IMR-90 (cell line): Measurements from ENCODE around the gene OPALIN. TPM values are rescaled to one million over a fixed set of nuclear protein-coding genes. Genes with fewer than 3 reads are reported as not detected.

Experiments
- ATAC-seq: fragments of 200-7000 bp; cut with Tn5 transposase; 2 replicates; pipeline ENCODE4 v1.9.1; 2020; ENCODE audit warnings: low read depth, mild to moderate bottlenecking, moderate library complexity
- BruUV-seq: library from RNA; stranded (reverse); fragments of 400-500 nt; replicated peaks from 2 replicates; lab custom pipeline; 2021; lab: Mats Ljungman, UMichigan
- CTCF ChIA-PET: fragments of 300-600 bp; formaldehyde crosslinking; extraction: SDS; loops from one replicate; lab custom pipeline; 2021; ENCODE audit warnings: antibody characterized with exemption; lab: Yijun Ruan, JAX
- POLR2A ChIA-PET: fragments of 300-600 bp; sonication (Branson Sonifier 250); formaldehyde crosslinking; loops from one replicate; lab custom pipeline; 2022; ENCODE audit warnings: antibody characterized with exemption; ENCODE audit not compliant: unreplicated experiment; lab: Charles Lee
- DNase-seq: peaks from one replicate; pipeline ENCODE4 v3.0.0; 2013
- H2AFZ ChIP-seq: replicated peaks from 2 replicates; pipeline ENCODE3; 2013; ENCODE audit warnings: low read length, mild to moderate bottlenecking; ENCODE audit not compliant: poor library complexity
- H2AK5ac ChIP-seq: 2 replicates; pipeline ENCODE4 v1.6.1; 2013; ENCODE audit warnings: low read depth, low read length, inconsistent platforms
- H2AK9ac ChIP-seq: replicated peaks from 2 replicates; pipeline ENCODE3; 2013; ENCODE audit warnings: mild to moderate bottlenecking, low read depth, low read length, moderate library complexity; ENCODE audit not compliant: poor library complexity
- H2BK120ac ChIP-seq: 2 replicates; pipeline ENCODE4 v1.6.1; 2013; ENCODE audit warnings: low read depth, low read length, inconsistent platforms
- H2BK15ac ChIP-seq: 3 replicates; pipeline ENCODE4 v1.6.1; 2013; ENCODE audit warnings: low read depth, low read length, inconsistent platforms
- H2BK20ac ChIP-seq: 2 replicates; pipeline ENCODE4 v1.6.1; 2013; ENCODE audit warnings: low read depth, mild to moderate bottlenecking, inconsistent platforms, low read length, moderate library complexity
- H2BK5ac ChIP-seq: 2 replicates; pipeline ENCODE4 v1.6.1; 2013; ENCODE audit warnings: mild to moderate bottlenecking, low read depth, low read length, inconsistent platforms; ENCODE audit not compliant: poor library complexity, severe bottlenecking
- H3K14ac ChIP-seq: replicated peaks from 2 replicates; pipeline ENCODE4 v1.6.1; 2013; ENCODE audit warnings: low read depth, low read length, inconsistent platforms
- H3K18ac ChIP-seq: 2 replicates; pipeline ENCODE4 v1.6.1; 2013; ENCODE audit warnings: low read depth, low read length, control low read depth
- H3K23ac ChIP-seq: 2 replicates; pipeline ENCODE4 v1.6.1; 2013; ENCODE audit warnings: low read depth, low read length, inconsistent platforms
- H3K27ac ChIP-seq: 2 replicates; pipeline ENCODE4 v1.5.1; 2013; ENCODE audit warnings: mild to moderate bottlenecking, control low read depth, low read length; ENCODE audit not compliant: insufficient read depth
- H3K27me3 ChIP-seq: 2 replicates; pipeline ENCODE4 v1.6.1; 2013; ENCODE audit warnings: low read length; ENCODE audit not compliant: control insufficient read depth, insufficient read depth
- H3K36me3 ChIP-seq: 2 replicates; pipeline ENCODE4 v1.6.1; 2013; ENCODE audit warnings: low read length, mixed read lengths; ENCODE audit not compliant: control insufficient read depth, insufficient read depth
- H3K4ac ChIP-seq: 2 replicates; pipeline ENCODE4 v1.6.1; 2013; ENCODE audit warnings: low read depth, low read length, inconsistent platforms
- H3K4me1 ChIP-seq: 2 replicates; pipeline ENCODE4 v1.6.1; 2013; ENCODE audit warnings: low read length, mixed read lengths; ENCODE audit not compliant: control insufficient read depth, insufficient read depth
- H3K4me2 ChIP-seq: 2 replicates; pipeline ENCODE4 v1.6.1; 2013; ENCODE audit warnings: low read depth, mild to moderate bottlenecking, control low read depth, low read length, moderate library complexity
- H3K4me3 ChIP-seq: 2 replicates; pipeline ENCODE4 v1.5.1; 2013; ENCODE audit warnings: low read depth, mild to moderate bottlenecking, control low read depth, low read length, moderate library complexity; ENCODE audit not compliant: insufficient read depth
- H3K56ac ChIP-seq: 2 replicates; pipeline ENCODE4 v1.6.1; 2013; ENCODE audit warnings: low read length, inconsistent platforms; ENCODE audit not compliant: insufficient read depth; ENCODE audit errors: extremely low read depth
- H3K79me1 ChIP-seq, 2 experiments: 2 replicates each; pipeline ENCODE4 v1.6.1; 2013; ENCODE audit warnings: low read length in 2 of 2, inconsistent platforms in 1 of 2, low read depth in 1 of 2
- H3K9ac ChIP-seq: 2 replicates; pipeline ENCODE4 v1.6.1; 2013; ENCODE audit warnings: low read depth, low read length, control low read depth
- H3K9me1 ChIP-seq: 2 replicates; pipeline ENCODE4 v1.6.1; 2013; ENCODE audit warnings: low read length, inconsistent platforms; ENCODE audit not compliant: insufficient read depth
- H3K9me3 ChIP-seq: 2 replicates; pipeline ENCODE4 v1.6.1; 2013; ENCODE audit warnings: low read length; ENCODE audit not compliant: control insufficient read depth, insufficient read depth
- H4K20me1 ChIP-seq: 2 replicates; pipeline ENCODE4 v1.6.1; 2013; ENCODE audit warnings: low read length, inconsistent platforms; ENCODE audit not compliant: insufficient read depth
- H4K5ac ChIP-seq: 2 replicates; pipeline ENCODE4 v1.6.1; 2013; ENCODE audit warnings: mild to moderate bottlenecking, low read depth, low read length, control low read depth
- H4K8ac ChIP-seq, 2 experiments: 2 replicates each; pipeline ENCODE4 v1.6.1; 2013; ENCODE audit warnings: low read depth in 2 of 2, low read length in 2 of 2, control low read depth in 1 of 2, inconsistent platforms in 1 of 2
- H4K91ac ChIP-seq: 2 replicates; pipeline ENCODE4 v1.6.1; 2013; ENCODE audit warnings: low read depth, low read length, inconsistent platforms; ENCODE audit not compliant: insufficient read depth
- BHLHE40 ChIP-seq: fragments of 150-350 bp; IDR thresholded peaks from 2 replicates; pipeline ENCODE4 v1.6.1; 2016; ENCODE audit warnings: mild to moderate bottlenecking, low read depth, low read length
- CEBPB ChIP-seq: IDR thresholded peaks from 2 replicates; pipeline ENCODE4 v1.6.1; 2012; ENCODE audit warnings: low read depth, low read length, improper control_type of control experiment
- CHD1 ChIP-seq: IDR thresholded peaks from 2 replicates; pipeline ENCODE4 v1.6.1; 2012; ENCODE audit warnings: low read depth, low read length, improper control_type of control experiment
- FOS ChIP-seq: fragments of 150-350 bp; IDR thresholded peaks from 2 replicates; pipeline ENCODE4 v1.6.1; 2016; ENCODE audit warnings: low read depth, low read length
- MAFK ChIP-seq: IDR thresholded peaks from 2 replicates; pipeline ENCODE4 v1.6.1; 2012; ENCODE audit warnings: low read depth, low read length, improper control_type of control experiment
- MAZ ChIP-seq: IDR thresholded peaks from 2 replicates; pipeline ENCODE4 v1.6.1; 2012; ENCODE audit warnings: low read depth, mild to moderate bottlenecking, low read length, improper control_type of control experiment, moderate library complexity, borderline replicate concordance
- MXI1 ChIP-seq: IDR thresholded peaks from 2 replicates; pipeline ENCODE4 v1.6.1; 2012; ENCODE audit warnings: low read depth, mild to moderate bottlenecking, low read length, moderate library complexity, borderline replicate concordance
- NFE2L2 ChIP-seq: fragments of 150-350 bp; IDR thresholded peaks from 2 replicates; pipeline ENCODE4 v1.6.1; 2016; ENCODE audit warnings: low read depth, mild to moderate bottlenecking, low read length
- POLR2A ChIP-seq: IDR thresholded peaks from 2 replicates; pipeline ENCODE4 v1.6.1; 2012; ENCODE audit warnings: mild to moderate bottlenecking, low read depth, low read length
- RCOR1 ChIP-seq: IDR thresholded peaks from 2 replicates; pipeline ENCODE4 v1.6.1; 2012; ENCODE audit warnings: mild to moderate bottlenecking, low read length, improper control_type of control experiment; ENCODE audit not compliant: insufficient replicate concordance
- RFX5 ChIP-seq: IDR thresholded peaks from 2 replicates; pipeline ENCODE4 v1.8.0; 2012; ENCODE audit warnings: low read depth, mild to moderate bottlenecking, low read length, moderate library complexity
- SMC3 ChIP-seq: fragments of 150-350 bp; IDR thresholded peaks from 2 replicates; pipeline ENCODE4 v1.6.1; 2016; ENCODE audit warnings: low read depth, mild to moderate bottlenecking, antibody characterized with exemption, low read length, moderate library complexity
- WGBS, 2 experiments: methylation state at CpG; one replicate each; pipeline versions ENCODE4 v1.1.5 to v1.1.7; 2013; ENCODE audit warnings: missing lambda C conversion rate in 2 of 2; ENCODE audit not compliant: insufficient read length in 1 of 2; ENCODE audit errors: extremely low coverage in 2 of 2; 5-methylcytosine and 5-hydroxymethylcytosine counted together
- dilution Hi-C: fragments of 300-500 bp; cut with HindIII; formaldehyde crosslinking; loops from one replicate; pipeline ENCODE4 v1.14.3; 2018; ENCODE audit warnings: low sequenced_read_pairs; ENCODE audit not compliant: unreplicated experiment
- in situ Hi-C: fragments of 300-500 bp; cut with MboI; formaldehyde crosslinking; loops from 3 replicates; pipeline ENCODE4 v1.14.3; 2019; ENCODE audit warnings: low sequenced_read_pairs, inconsistent platforms, mixed read lengths
- intact Hi-C: fragments of 100-400 bp; cut with micrococcal nuclease; formaldehyde crosslinking; loops from 2 replicates; pipeline ENCODE4 v1.10.0; 2022
- polyA plus RNA-seq, 3 experiments: library from polyadenylated mRNA; depleted of rRNA; stranded (reverse); fragments of >200 nt; gene quantifications; 2 replicates each; pipeline ENCODE4 v1.2.3, GENCODE V29; 2012; ENCODE audit warnings: low replicate concordance in 1 of 3
- total RNA-seq: library from RNA; depleted of rRNA; stranded (reverse); fragments of >200 nt; gene quantifications from 2 replicates; pipeline ENCODE4 v1.2.3, GENCODE V29; 2012
- TF ChIP-seq, protein P1 (sequence below): conservative IDR thresholded peaks from 2 replicates; pipeline ENCODE4 v1.5.1; 2012; ENCODE audit warnings: mild to moderate bottlenecking, low read depth, low read length, improper control_type of control experiment
- TF ChIP-seq, protein P2 (sequence below): fragments of 150-350 bp; IDR thresholded peaks from 2 replicates; pipeline ENCODE4 v1.6.1; 2016; ENCODE audit warnings: low read depth, mild to moderate bottlenecking, low read length, moderate library complexity, borderline replicate concordance

The OPALIN gene
- total and polyA plus RNA-seq, 2 of the 4 experiments (the other 2 are of a cell fraction): not detected

DNA sequence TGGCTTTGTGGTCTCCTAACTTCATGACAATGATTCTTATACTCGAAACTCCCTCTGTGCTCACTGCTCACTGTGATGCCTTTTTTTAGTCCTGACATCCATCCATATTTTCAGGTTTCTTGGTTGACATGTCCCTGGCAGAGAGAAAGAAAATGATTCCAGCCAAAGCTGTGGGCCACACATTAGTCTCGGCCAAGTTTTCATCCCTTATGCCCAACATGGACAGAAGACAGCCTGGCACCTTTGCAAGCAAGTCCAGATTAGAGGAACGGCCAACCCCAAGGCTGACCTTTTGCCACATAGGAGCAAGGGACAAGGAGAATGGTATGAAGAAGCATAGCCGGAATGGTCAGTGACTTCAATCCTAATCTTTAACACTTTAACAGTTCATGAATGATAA is 8.7 kb upstream of the OPALIN start:
- H4K20me1 ChIP-seq: no peaks in the 10 kb centered on the region
- no peak overlapping the region for H3K4me2 ChIP-seq
- H4K91ac ChIP-seq: no peak overlapping the region
- peaks cover 2% of the 10 kb centered on the region for H3K4me1 ChIP-seq
- no peak overlapping the region for H3K27ac ChIP-seq
- no peaks in the 10 kb centered on the region for H3K36me3 ChIP-seq
- ATAC-seq (no peak), DNase-seq (no peak)
- H3K9ac ChIP-seq: no peak overlapping the region
- no peak overlapping the region for H2BK15ac ChIP-seq
- intact Hi-C loops: no loop called here
- H3K4ac ChIP-seq: no peak overlapping the region
- H2AFZ ChIP-seq: no peak overlapping the region
- POLR2A ChIA-PET: no interaction called here
- no CpG with 5 or more reads among the region's 4 CpGs for WGBS, 2 experiments
- H3K14ac ChIP-seq: no peak overlapping the region
- H4K5ac ChIP-seq: no peak overlapping the region
- H4K8ac ChIP-seq: no peak overlapping the region
- H3K18ac ChIP-seq: no peak overlapping the region
- peaks cover 4% of the 10 kb centered on the region for H3K27me3 ChIP-seq
- H2AK9ac ChIP-seq: no peak overlapping the region
- H2BK120ac ChIP-seq: no peak overlapping the region
- CTCF ChIA-PET: interaction anchor here (0.6 kb wide), 1 partner anchor 10 kb away, joined by 3 read pairs; no protein-coding TSS in a partner anchor
- no peak overlapping the region for H2BK20ac ChIP-seq
- H3K56ac ChIP-seq: no peak overlapping the region
- dilution Hi-C loops: no loop called here
- no peak overlapping the region for H3K4me3 ChIP-seq
- H3K9me1 ChIP-seq: no peaks in the 10 kb centered on the region
- no peak overlapping the region for H3K23ac ChIP-seq
- no peak overlapping the region for H2BK5ac ChIP-seq
- no peaks in the 10 kb centered on the region for H3K9me3 ChIP-seq
- in situ Hi-C loops: no loop called here
- BruUV-seq: no TSS peak
- no peak overlapping the region for H2AK5ac ChIP-seq
- no peak for TF ChIP-seq BHLHE40
- no peak for TF ChIP-seq CHD1
- TF ChIP-seq RCOR1: no peak
- TF ChIP-seq SMC3: no peak
- TF ChIP-seq, protein P1, sequence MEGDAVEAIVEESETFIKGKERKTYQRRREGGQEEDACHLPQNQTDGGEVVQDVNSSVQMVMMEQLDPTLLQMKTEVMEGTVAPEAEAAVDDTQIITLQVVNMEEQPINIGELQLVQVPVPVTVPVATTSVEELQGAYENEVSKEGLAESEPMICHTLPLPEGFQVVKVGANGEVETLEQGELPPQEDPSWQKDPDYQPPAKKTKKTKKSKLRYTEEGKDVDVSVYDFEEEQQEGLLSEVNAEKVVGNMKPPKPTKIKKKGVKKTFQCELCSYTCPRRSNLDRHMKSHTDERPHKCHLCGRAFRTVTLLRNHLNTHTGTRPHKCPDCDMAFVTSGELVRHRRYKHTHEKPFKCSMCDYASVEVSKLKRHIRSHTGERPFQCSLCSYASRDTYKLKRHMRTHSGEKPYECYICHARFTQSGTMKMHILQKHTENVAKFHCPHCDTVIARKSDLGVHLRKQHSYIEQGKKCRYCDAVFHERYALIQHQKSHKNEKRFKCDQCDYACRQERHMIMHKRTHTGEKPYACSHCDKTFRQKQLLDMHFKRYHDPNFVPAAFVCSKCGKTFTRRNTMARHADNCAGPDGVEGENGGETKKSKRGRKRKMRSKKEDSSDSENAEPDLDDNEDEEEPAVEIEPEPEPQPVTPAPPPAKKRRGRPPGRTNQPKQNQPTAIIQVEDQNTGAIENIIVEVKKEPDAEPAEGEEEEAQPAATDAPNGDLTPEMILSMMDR: no peak
- no peak for TF ChIP-seq FOS
- no peak for TF ChIP-seq MXI1
- TF ChIP-seq POLR2A: no peak
- no peak for TF ChIP-seq MAFK
- no peak for TF ChIP-seq RFX5
- TF ChIP-seq CEBPB: no peak
- no peak for TF ChIP-seq MAZ
- TF ChIP-seq, protein P2, sequence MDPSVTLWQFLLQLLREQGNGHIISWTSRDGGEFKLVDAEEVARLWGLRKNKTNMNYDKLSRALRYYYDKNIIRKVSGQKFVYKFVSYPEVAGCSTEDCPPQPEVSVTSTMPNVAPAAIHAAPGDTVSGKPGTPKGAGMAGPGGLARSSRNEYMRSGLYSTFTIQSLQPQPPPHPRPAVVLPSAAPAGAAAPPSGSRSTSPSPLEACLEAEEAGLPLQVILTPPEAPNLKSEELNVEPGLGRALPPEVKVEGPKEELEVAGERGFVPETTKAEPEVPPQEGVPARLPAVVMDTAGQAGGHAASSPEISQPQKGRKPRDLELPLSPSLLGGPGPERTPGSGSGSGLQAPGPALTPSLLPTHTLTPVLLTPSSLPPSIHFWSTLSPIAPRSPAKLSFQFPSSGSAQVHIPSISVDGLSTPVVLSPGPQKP: no peak
- TF ChIP-seq NFE2L2: no peak
- no peaks in the 10 kb centered on the region for H3K79me1 ChIP-seq
